DLD1 (cell line): ENCODE measurements around the gene TLE5.

ENCODE experiments used
- in situ Hi-C: cut with HindIII; loops from 2 replicates; pipeline ENCODE4 v1.10.0; 2017; ENCODE audit warnings: low sequenced_read_pairs

Gene TLE5

GRCh38 chr19:3062165-3063105, at the start of gene TLE5:
Gene TLE5 (minus strand): TSS chr19:3062495. CDS start chr19:3062200, 295 bp downstream.
- in situ Hi-C loops: no loop called here

GRCh38 chr19:3111586-3112247, 49.4 kb upstream of the TLE5 start:
- in situ Hi-C loops: no loop called here

GRCh38 chr19:3110126-3110825, 48.0 kb upstream of the TLE5 start:
- in situ Hi-C loops: no loop called here

GRCh38 chr19:3109491-3109890, 47.2 kb upstream of the TLE5 start:
- in situ Hi-C loops: no loop called here

DNA sequence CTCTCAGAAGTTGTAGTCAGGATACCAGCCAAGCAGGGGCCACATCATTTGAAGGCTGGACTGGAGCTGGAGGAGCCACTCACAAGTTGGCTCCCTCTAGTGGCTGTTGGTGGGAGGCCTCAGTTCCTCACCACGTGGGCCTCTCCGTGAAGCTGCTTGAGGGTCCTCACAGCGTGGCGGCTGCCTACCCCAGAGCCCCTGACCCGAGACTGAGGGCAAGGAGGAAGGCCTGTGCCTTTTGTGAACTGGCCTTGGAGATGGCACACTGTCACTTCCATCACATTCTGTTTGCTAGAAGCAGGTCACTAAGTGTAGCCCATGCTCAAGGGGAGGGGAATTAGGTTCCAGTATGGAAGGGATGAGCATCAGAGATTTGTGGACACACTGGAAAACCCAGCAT, 46.5 kb upstream of the TLE5 start:
- in situ Hi-C loops: no loop called here

DNA sequence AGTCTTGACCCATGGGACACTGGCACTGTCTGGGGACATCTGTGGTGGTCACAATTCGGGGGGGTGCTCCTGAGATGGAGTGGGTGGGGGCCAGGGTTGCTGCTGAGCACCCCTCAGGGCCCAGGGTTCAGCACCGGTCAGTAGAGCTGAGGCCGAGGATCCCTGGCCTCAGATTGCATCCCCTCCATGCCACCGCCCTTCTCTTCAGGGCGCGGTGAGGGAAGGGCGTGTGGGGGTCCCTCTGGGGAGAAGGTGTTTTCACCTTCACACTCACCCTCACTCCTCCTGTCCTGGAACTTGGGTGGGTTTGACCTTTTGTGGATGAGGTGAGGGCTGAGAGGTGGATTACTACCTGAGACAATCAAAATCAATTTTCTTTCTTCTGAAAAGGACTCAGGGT, 45.4 kb upstream of the TLE5 start:
- in situ Hi-C loops: no loop called here

DNA sequence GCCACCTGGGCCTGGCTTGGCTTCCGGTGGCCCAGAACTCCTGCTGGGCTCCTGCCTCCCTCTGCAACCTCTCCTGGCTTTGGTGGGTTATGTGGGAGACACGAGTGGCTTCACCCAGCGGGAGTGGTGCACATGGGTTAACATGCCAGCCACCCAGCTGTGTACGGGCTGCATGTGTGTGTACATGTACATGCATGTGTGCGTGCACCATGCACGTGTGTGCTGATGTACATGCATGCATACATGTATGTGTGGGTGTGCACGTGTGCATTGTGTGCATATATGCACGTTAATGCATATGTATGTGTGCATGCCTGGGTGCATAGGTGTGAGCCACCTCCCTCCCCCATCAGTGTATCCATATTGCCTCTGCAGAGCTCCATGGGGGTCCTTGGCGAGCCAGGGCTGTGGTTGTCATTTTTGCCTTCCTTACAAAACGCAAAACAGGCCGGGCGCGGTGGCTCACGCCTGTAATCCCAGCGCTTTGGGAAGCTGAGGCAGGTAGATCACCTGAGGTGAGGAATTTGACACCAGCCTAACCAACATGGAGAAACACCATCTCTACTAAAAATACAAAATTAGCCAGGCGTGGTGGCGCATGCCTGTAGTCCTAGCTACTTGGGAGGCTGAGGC, 44.3 kb upstream of the TLE5 start:
- in situ Hi-C loops: no loop called here

- in situ Hi-C loops: no loop called here
Observed at GRCh38 chr19:3105641-3106508, 43.6 kb upstream of the TLE5 start.

- in situ Hi-C loops: no loop called here
Observed at GRCh38 chr19:3104708-3104983, 42.4 kb upstream of the TLE5 start.

DNA sequence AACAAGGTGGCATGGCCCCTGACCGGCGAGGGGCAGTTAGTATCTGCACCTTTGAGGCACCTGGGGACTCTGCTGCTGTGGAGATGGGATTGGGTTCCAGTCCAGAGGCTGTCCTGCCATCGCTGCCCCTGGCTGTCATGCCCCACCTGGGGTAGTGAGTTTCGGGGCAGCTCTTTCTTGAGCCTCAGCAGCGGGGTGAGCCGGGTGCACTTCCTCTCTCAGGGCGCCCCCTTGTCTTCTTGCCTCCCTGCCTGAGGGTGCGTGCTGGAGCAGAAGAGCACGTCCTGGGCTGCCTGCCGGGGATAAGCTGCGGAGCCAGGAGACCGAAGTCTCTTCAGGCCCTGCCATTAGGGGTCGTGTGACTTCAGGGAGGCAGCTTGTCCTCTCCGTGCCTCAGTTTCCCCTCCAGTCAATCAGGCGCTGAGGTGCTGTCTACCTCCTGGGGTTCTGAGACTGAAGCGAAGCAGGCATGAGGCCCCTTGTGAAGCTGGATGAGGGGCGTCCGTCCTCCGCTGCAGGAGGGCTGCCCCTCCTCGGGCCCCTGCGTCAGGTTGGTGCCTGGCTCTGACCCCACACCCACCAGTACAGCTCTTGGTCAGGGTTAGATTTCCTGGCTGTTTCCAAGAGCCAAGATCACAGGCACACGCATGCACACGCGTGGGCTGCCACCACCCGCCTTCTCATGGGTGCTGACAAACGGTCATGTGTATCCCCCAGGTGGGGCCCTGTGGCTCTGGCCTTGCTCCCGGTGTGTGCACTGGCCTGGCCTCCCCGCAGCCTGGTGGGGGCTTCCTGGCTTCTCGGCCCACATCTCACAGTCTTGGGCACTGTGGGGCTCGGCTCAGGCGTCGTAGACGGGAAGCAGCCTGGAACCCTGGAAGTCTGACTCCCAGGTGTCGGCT, 40.2 kb upstream of the TLE5 start:
- in situ Hi-C loops: no loop called here

GRCh38 chr19:3100747-3101730, 38.7 kb upstream of the TLE5 start:
- in situ Hi-C loops: no loop called here

GRCh38 chr19:3100331-3100730, 38.0 kb upstream of the TLE5 start:
- in situ Hi-C loops: no loop called here

DNA sequence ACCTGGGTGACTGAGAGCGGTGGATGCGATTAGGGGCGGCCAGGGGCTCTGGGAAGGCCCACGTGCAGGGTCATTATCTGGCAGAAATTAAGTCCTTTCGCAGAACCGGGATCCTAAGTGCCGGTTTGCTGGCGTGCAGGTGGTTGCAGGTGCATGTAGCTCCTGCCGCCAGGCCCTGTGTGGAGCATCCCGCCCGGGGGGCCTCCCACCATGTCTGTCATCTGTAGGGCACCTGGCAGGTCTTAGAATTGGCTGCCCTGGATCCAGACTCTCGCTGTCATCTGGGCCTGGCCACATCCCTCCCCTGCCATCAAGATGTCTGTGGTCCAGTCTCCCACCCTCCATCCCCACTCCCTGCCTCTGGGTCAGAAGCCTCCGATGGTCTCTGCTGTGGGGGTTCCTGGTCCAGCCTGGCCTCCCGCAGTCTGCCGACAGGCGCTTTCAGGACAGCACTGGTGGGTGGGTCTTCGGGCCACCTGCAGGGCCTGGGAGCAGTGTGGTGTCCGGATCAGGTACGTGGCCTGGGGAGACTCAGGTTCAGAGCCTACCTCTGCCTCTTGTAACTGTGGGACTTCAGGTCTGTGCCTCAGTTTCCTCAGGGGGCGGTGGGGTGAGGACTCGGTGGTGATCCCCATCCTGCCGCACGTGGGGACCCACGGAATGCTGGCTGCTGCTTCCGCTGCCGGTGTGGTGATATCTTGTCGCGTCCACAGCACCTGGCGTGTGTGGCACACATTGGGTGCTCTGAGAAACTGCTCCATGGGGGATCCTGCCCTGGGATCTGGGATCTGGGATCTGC, 37.3 kb upstream of the TLE5 start:
- in situ Hi-C loops: no loop called here

DNA sequence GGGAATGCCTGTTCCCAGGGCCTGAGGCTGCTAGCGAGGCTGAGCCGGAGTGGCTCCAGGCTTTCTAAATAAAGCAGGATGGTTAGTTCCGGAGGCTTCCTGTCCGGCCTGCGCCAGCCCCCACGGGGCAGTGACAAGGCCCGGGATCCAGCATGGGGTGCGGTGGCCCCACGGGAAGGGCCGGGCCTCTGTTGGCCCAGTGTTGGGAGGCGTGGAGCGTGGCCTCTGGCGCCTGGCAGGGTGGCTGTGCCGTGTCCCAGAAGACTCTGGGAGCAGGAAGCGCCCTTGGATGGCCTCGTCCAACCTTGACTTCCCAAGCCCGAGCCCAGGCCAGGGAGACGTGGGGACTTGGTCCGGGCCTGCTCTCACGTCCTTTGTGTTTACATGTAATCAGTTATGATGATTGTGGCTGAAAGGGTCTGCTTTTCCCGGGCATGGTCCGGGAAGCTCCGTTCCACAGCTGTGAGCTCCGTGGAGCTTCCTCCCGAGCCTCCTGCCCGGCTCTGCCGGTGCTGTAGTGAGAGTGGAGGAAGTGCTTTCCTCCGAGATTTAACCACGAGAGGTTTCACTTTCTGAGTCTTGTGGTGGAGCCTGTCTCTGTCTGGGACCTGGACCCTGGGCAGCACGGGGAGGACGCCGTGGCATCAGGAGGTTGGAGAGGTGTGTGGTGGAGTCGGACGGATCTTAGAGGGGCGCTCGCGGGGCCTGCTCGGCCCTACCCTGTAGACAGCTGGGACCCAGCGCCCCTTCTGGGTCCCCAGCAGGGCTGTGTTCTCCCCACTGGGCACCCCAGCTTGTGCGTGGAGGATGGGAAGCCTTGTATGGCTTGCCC, 36.4 kb upstream of the TLE5 start:
- in situ Hi-C loops: no loop called here

- in situ Hi-C loops: no loop called here
Observed at GRCh38 chr19:3098141-3098514, 35.8 kb upstream of the TLE5 start.

DNA sequence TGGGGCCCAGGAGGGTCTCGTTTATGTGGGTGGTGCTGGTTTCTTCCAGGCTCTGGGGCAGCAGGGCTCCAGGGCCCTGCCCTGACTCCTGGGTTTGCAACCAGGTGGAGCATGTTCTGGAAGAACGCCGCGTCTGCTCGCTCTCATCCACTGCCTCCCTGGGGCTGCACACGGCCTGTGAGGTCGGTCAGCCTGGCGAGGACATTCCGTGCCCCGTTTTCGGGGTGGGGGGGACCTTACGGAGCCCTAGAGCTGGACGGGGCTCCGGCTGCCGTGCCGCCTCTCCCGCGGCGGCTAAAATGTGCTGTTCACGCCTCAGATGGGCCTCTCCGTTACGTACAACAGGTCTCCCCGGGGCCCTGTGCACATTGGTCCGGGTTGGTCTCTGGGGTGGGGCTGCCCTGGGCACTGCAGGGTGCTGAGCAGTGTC, 35.2 kb upstream of the TLE5 start:
- in situ Hi-C loops: no loop called here

- in situ Hi-C loops: no loop called here
Observed at GRCh38 chr19:3096902-3097326, 34.6 kb upstream of the TLE5 start.
